NT2/D1 (cell line): ENCODE data around the gene CYP2F1.

Experiments used
- SUZ12 ChIP-seq: IDR thresholded peaks from 2 replicates; pipeline ENCODE4 v1.6.1; 2011; ENCODE audit not compliant: insufficient read length, insufficient read depth; ENCODE audit errors: extremely low read depth
- YY1 ChIP-seq: IDR thresholded peaks from 2 replicates; pipeline ENCODE4 v1.6.1; 2011; ENCODE audit not compliant: insufficient read length, insufficient read depth

DNA sequence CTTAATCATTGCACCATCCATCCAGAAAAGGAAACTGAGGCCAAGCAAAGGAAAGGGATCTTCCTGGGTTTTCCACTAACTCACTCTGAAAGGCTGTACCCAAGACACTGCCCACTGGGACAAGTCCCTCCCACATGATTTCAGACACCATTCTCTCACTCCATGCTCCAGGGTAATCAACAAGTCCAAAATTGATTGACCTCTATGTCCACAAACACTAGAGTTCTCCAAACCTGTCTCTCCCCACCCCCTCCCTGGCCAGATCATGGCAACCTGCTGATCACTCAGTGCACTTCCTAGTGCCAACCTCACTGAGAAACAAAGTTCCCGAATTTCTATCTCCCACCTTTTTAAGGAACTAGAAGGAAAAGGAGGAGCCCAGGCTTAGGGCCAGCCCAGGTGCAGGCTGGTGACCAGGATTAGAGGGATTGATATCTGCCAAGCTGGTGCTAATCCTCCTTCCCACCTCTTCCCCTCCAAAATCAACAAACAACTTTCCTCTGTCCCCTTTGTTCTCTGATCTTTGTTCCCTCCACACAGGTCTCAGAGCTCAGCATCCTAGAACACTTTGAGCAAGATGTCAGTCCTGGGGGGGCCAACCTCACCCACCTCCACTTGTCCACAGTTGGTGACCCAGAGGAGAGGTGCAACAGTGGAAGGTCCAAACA lies 28.4 kb upstream of the CYP2F1 start:
- TF ChIP-seq YY1, result no peak
- TF ChIP-seq SUZ12, result no peak
